Right lobe of liver (tissue), 6 donors: Measurements from ENCODE around the gene GCNT4. TPM values are rescaled to one million over a fixed set of nuclear protein-coding genes. Genes with fewer than 3 reads are reported as not detected.

Source experiments
- ATAC-seq, 4 donors: fragments of 200-7000 bp; cut with Tn5 transposase; one replicate each; pipeline ENCODE4 v1.9.1; 2020; ENCODE audit warnings: mild to moderate bottlenecking in 4 of 4, moderate library complexity in 4 of 4
- DNase-seq, 3 donors: peaks; one replicate each; pipeline ENCODE4 v3.0.0-alpha.2; 2020
- H3K27ac ChIP-seq, 3 donors: fragments of 200-600 bp; one replicate each; pipeline ENCODE4 v1.8.0; 2022
- H3K27me3 ChIP-seq, 2 donors: fragments of 200-600 bp; one replicate each; pipeline ENCODE4 v1.8.0; 2022
- H3K36me3 ChIP-seq, 4 donors: fragments of 200-600 bp; sonication (generic) in 1 of 4; one replicate each; pipeline versions ENCODE4 v1.5.1 to v1.8.0; 2017 to 2022; ENCODE audit warnings: control low read depth in 1 of 4
- H3K4me1 ChIP-seq, 4 donors: fragments of 200-600 bp; sonication (generic) in 1 of 4; one replicate each; pipeline versions ENCODE4 v1.5.1 to v1.8.0; 2017 to 2022; ENCODE audit warnings: control low read depth in 1 of 4
- H3K4me3 ChIP-seq, 3 donors: fragments of 200-600 bp; one replicate each; pipeline ENCODE4 v1.8.0; 2022
- H3K9me3 ChIP-seq, 4 donors: fragments of 200-600 bp; sonication (generic) in 1 of 4; one replicate each; pipeline versions ENCODE4 v1.5.1 to v1.8.0; 2017 to 2022; ENCODE audit warnings: control low read depth in 1 of 4
- CTCF ChIP-seq, 4 donors: fragments of 200-600 bp in 3 of 4; fragments of 450-650 bp in 1 of 4; IDR thresholded peaks; one replicate each; pipeline versions ENCODE4 v1.5.1 to v1.8.0; 2016 to 2022; ENCODE audit warnings: antibody characterized with exemption in 4 of 4, mild to moderate bottlenecking in 2 of 4
- POLR2A ChIP-seq: fragments of 450-650 bp; IDR thresholded peaks from one replicate; pipeline ENCODE4 v1.6.1; 2017; ENCODE audit warnings: antibody characterized with exemption, mild to moderate bottlenecking
- WGBS: methylation state at CpG from one replicate; pipeline ENCODE4 v1.1.6; 2018; ENCODE audit warnings: low coverage, low lambda C conversion rate; ENCODE audit not compliant: insufficient coverage; ENCODE audit errors: missing lambda C conversion rate; 5-methylcytosine and 5-hydroxymethylcytosine counted together
- intact Hi-C, 2 donors: fragments of 100-400 bp; cut with DNase I; formaldehyde crosslinking; loops; one replicate each; pipeline versions ENCODE4 v1.11.2 to v1.14.1; 2022
- total RNA-seq, 6 experiments: library from RNA; depleted of rRNA in 2 of 6; stranded (reverse); fragments of >200 nt in 2 of 6; fragmentation: NEBNext Ultra II Directional in 3 of 6; extraction: Animal tissue kit (Norgen Biotek cat#: 25700) in 3 of 6; gene quantifications; one replicate each; pipeline versions ENCODE4 v1.1.0 to v1.2.4, GENCODE V29; 2016 to 2023
- donor health status: DM: no; HTN: yes; CAD: no.
- donor health status: DM: no; HTN: no; CAD: no.
- donor health status: DM: no; HTN: no; CAD: no.
- donor health status: DM: no; HTN: yes; CAD: no.
- donor health status: DM: no; HTN: yes; CAD: no.

Gene GCNT4
- total RNA-seq, 6 experiments from 2014 or later = 0.35 to 2.0 (median 0.96) TPM

- intact Hi-C loops = no loop called here
- TF ChIP-seq CTCF (IDR thresholded peaks at IDR 0.05) (no peak), POLR2A (no peak)
- 92% methylated on average over 2 of the region's 2 CpGs for WGBS
- DNase-seq (no peak), ATAC-seq (no peak)
- Histone ChIP-seq H3K36me3 (no peaks in the 10 kb centered on the region), H3K9me3 (no peaks in the 10 kb centered on the region), H3K4me1 (peaks cover 0 to 10% (median 0%) of the 10 kb centered on the region in 4 donors), H3K4me3 (no peak overlapping the region), H3K27me3 (no peaks in the 10 kb centered on the region), H3K27ac (no peak overlapping the region)
Measured at GRCh38 chr5:75045071-75045470, 7.3 kb downstream of the GCNT4 start.

- 29% methylated on average over 7 of the region's 7 CpGs for WGBS
- Histone ChIP-seq H3K27me3 (no peaks in the 10 kb centered on the region), H3K4me1 (peaks cover 0 to 10% (median 0%) of the 10 kb centered on the region in 4 donors), H3K36me3 (no peaks in the 10 kb centered on the region), H3K9me3 (no peaks in the 10 kb centered on the region), H3K27ac (no peak overlapping the region), H3K4me3 (no peak overlapping the region)
- ATAC-seq (peak; percentile 98 to 99 (median 98)), DNase-seq (peak; percentile 80 to 88 (median 87))
- intact Hi-C loops = no loop called here
- TF ChIP-seq CTCF (IDR thresholded peaks at IDR 0.05) (no peak), POLR2A (no peak)
Measured at GRCh38 chr5:75044406-75044805, 8.0 kb downstream of the GCNT4 start.

GRCh38 chr5:75043633-75044264 lies 8.6 kb downstream of the GCNT4 start:
- ATAC-seq (no peak), DNase-seq (no peak)
- Histone ChIP-seq H3K27me3 (no peaks in the 10 kb centered on the region), H3K9me3 (no peaks in the 10 kb centered on the region), H3K27ac (no peak overlapping the region), H3K36me3 (no peaks in the 10 kb centered on the region), H3K4me1 (peaks cover 0 to 10% (median 0%) of the 10 kb centered on the region in 4 donors), H3K4me3 (no peak overlapping the region)
- 89% methylated on average over 5 of the region's 7 CpGs for WGBS
- TF ChIP-seq POLR2A (no peak), CTCF (IDR thresholded peaks at IDR 0.05) (no peak)
- intact Hi-C loops = no loop called here

GRCh38 chr5:75042522-75042921 lies 9.8 kb downstream of the GCNT4 start:
- intact Hi-C loops = no loop called here

More at GRCh38 chr5:75042522-75042921, 9.8 kb downstream of the GCNT4 start:
- H3K36me3 ChIP-seq = no peaks in the 10 kb centered on the region
- no peak for DNase-seq
- WGBS = 91% methylated on average over 1 of the region's 1 CpG
- no peaks in the 10 kb centered on the region for H3K9me3 ChIP-seq
- no peak overlapping the region for H3K27ac ChIP-seq
- H3K27me3 ChIP-seq = no peaks in the 10 kb centered on the region
- H3K4me3 ChIP-seq = no peak overlapping the region
- peaks cover 0 to 10% (median 0%) of the 10 kb centered on the region in 4 donors for H3K4me1 ChIP-seq
- no peak for ATAC-seq
- TF ChIP-seq POLR2A = no peak
- no peak for TF ChIP-seq CTCF (IDR thresholded peaks at IDR 0.05)
